SU-DHL-6 (cell line): ENCODE measurements around the gene AJAP1.

Experiments
- H2AFZ ChIP-seq: fragments of 200-600 bp; sonication (generic); 2 replicates; pipeline ENCODE4 v1.6.1; 2014; ENCODE audit warnings: low read depth, mild to moderate bottlenecking, moderate library complexity, mixed read lengths, antibody characterized with exemption, low read length; ENCODE audit not compliant: severe bottlenecking
- H3F3A ChIP-seq: fragments of 200-600 bp; shearing (Covaris generic); 2 replicates; pipeline ENCODE4 v1.6.0; 2016; ENCODE audit warnings: antibody characterized with exemption, mild to moderate bottlenecking; ENCODE audit not compliant: insufficient read depth
- H3K27ac ChIP-seq: fragments of 200-600 bp; sonication (generic); 2 replicates; pipeline ENCODE4 v1.5.1; 2016; ENCODE audit warnings: low read depth, mild to moderate bottlenecking, low read length, moderate library complexity, mixed read lengths
- H3K27me3 ChIP-seq: fragments of 200-600 bp; sonication (generic), shearing (Covaris generic); 2 replicates; pipeline ENCODE4 v1.6.0; 2014; ENCODE audit warnings: mild to moderate bottlenecking, low read length
- H3K36me3 ChIP-seq: fragments of 200-600 bp; sonication (generic); 2 replicates; pipeline ENCODE4 v1.6.1; 2014; ENCODE audit warnings: mild to moderate bottlenecking, low read length, mixed read lengths
- H3K4me2 ChIP-seq: fragments of 300-600, 200-600 bp; shearing (Covaris generic), sonication (generic); 2 replicates; pipeline ENCODE4 v1.6.0; 2014; ENCODE audit warnings: low read length, low read depth, mild to moderate bottlenecking; ENCODE audit not compliant: poor library complexity, severe bottlenecking
- H3K4me3 ChIP-seq: fragments of 200-600 bp; sonication (generic); 2 replicates; pipeline ENCODE4 v1.5.1; 2014; ENCODE audit warnings: antibody characterized with exemption, low read length, mild to moderate bottlenecking, mixed read lengths; ENCODE audit not compliant: insufficient read depth, poor library complexity, severe bottlenecking
- H3K79me2 ChIP-seq: fragments of 200-600 bp; sonication (generic); 2 replicates; pipeline ENCODE4 v1.6.1; 2014; ENCODE audit warnings: mild to moderate bottlenecking, low read length, moderate library complexity; ENCODE audit not compliant: insufficient read depth
- H3K9ac ChIP-seq: fragments of 200-600 bp; sonication (generic); 2 replicates; pipeline ENCODE4 v1.7.0; 2014; ENCODE audit warnings: mild to moderate bottlenecking, low read length
- H3K9me2 ChIP-seq: fragments of 200-600 bp; sonication (generic); replicated peaks from 2 replicates; pipeline ENCODE4 v1.6.1; 2014; ENCODE audit warnings: low read length; ENCODE audit not compliant: insufficient read depth
- H3K9me3 ChIP-seq: fragments of 200-600 bp; sonication (generic); 2 replicates; pipeline ENCODE4 v1.6.1; 2014; ENCODE audit warnings: low read length, mixed read lengths; ENCODE audit not compliant: insufficient read depth
- H4K20me1 ChIP-seq: fragments of 200-600 bp; sonication (generic); 2 replicates; pipeline ENCODE4 v1.6.1; 2014; ENCODE audit warnings: low read depth, mild to moderate bottlenecking, antibody characterized with exemption, low read length, moderate library complexity, mixed read lengths
- EZH2phosphoT487 ChIP-seq: fragments of 200-600 bp; sonication (generic), shearing (Covaris generic); conservative IDR thresholded peaks from 2 replicates; pipeline ENCODE4 v1.6.1; 2018; ENCODE audit warnings: mild to moderate bottlenecking, antibody characterized with exemption, low read length, moderate library complexity, mixed read lengths
- TF ChIP-seq, protein P1 (sequence below): fragments of 200-600 bp; sonication (generic); IDR thresholded peaks from one replicate; pipeline ENCODE4 v1.5.1; 2017; ENCODE audit warnings: antibody characterized with exemption, mild to moderate bottlenecking, low read length, moderate library complexity; ENCODE audit not compliant: insufficient read depth, poor library complexity, severe bottlenecking

The AJAP1 gene

DNA sequence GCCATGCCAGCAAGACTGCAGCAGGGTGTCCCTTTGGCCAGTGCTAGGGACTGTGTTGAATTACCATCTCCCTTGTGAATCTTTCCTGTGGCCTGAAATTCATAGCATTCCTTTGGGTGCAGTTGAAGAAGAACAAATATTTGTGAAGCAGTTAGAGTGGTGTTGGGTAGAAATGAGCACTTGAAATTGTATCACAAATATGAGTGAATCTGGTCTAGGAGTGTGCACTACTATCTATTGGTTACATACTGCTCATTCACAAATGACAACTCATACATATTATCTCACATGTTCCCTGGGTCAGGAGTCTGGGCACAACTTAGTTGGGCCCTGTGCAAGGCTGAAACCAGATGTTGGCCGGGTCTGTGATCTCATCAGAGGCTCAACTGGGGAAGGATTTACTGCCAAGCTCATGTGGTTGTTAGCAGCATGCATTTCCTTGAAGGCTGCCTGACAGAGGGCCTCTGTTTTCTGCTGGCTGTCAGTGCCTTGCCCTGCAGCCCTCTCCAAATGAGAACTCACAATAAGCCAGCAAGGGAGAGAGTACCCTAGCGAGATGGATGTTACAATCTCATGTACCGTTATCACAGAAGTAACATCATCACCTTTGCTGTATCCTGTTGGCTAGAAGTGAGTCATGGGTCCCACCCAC is 23.8 kb downstream of the AJAP1 start:
- Histone ChIP-seq H3K9me3 (no peaks in the 10 kb centered on the region), H3K9me2 (no peaks in the 10 kb centered on the region), H4K20me1 (no peaks in the 10 kb centered on the region), H3K79me2 (no peaks in the 10 kb centered on the region), H3F3A (no peaks in the 10 kb centered on the region), H3K9ac (no peak overlapping the region), H3K36me3 (no peaks in the 10 kb centered on the region), H3K27ac (no peak overlapping the region), H3K4me3 (no peak overlapping the region), H3K27me3 (no peaks in the 10 kb centered on the region), H2AFZ (no peak overlapping the region), H3K4me2 (no peak overlapping the region)
- TF ChIP-seq EZH2phosphoT487, result no peak
- TF ChIP-seq, protein P1, sequence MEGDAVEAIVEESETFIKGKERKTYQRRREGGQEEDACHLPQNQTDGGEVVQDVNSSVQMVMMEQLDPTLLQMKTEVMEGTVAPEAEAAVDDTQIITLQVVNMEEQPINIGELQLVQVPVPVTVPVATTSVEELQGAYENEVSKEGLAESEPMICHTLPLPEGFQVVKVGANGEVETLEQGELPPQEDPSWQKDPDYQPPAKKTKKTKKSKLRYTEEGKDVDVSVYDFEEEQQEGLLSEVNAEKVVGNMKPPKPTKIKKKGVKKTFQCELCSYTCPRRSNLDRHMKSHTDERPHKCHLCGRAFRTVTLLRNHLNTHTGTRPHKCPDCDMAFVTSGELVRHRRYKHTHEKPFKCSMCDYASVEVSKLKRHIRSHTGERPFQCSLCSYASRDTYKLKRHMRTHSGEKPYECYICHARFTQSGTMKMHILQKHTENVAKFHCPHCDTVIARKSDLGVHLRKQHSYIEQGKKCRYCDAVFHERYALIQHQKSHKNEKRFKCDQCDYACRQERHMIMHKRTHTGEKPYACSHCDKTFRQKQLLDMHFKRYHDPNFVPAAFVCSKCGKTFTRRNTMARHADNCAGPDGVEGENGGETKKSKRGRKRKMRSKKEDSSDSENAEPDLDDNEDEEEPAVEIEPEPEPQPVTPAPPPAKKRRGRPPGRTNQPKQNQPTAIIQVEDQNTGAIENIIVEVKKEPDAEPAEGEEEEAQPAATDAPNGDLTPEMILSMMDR, result no peak

DNA sequence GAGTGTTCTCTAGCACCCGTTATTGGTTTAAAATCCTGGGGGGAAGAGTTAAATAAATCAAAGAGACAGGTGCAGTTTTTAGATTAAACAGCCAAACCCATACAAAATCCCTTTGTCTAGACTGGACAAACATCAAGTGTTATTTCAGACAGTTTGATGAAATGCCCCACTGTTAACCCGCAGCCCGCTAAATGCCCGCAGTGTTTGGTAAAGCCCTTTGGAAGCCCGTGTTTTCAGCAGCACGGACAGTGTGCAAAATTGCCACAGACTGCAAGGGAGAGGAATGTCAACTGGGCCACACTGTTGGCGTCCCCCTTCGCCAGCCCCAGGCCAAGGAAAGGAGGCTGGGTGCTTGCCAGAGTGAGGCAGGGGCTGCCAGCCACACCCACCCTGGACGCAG is 26.6 kb downstream of the AJAP1 start:
- no peaks in the 10 kb centered on the region for H3K36me3 ChIP-seq
- H3K9ac ChIP-seq, result no peak overlapping the region

DNA sequence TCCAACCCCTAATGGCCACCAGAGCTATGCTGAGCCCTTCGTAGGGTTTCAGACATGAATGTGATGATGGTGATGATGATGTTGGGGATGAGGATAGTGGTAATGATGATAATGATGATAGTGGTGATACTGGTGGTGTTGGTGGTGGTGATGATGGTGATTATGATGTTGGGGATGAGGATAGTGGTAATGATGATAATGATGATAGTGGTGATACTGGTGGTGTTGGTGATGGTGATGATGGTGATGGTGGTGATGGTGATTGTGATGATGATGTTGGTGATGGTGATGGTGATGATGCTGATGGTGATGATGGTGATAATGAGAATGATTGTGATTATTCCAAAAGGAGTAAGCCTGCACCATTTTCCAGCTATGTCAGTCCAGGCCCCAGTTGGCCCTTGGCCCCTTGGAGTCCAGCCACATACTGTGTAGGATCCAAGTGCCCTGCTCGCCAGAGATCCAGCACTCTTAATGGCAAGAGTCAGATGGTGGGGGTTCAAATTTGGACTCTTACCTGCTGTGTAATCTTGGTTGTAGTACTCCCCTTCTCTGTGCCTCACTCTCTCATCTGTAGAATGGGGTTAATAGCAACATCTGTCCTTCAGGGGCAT is 28.3 kb downstream of the AJAP1 start:
- Histone ChIP-seq H3K27ac (no peak overlapping the region), H3K36me3 (no peaks in the 10 kb centered on the region), H3K4me2 (no peak overlapping the region), H3F3A (no peaks in the 10 kb centered on the region), H3K9me2 (no peaks in the 10 kb centered on the region), H3K79me2 (no peaks in the 10 kb centered on the region), H2AFZ (no peak overlapping the region), H3K27me3 (no peaks in the 10 kb centered on the region), H3K4me3 (no peak overlapping the region), H3K9ac (no peak overlapping the region), H4K20me1 (no peaks in the 10 kb centered on the region), H3K9me3 (no peaks in the 10 kb centered on the region)
- TF ChIP-seq, protein P1, result no peak
- no peak for TF ChIP-seq EZH2phosphoT487

More for the DNA sequence above, 26.6 kb downstream of the AJAP1 start:
- Histone ChIP-seq H3K9me2 (no peaks in the 10 kb centered on the region), H3K79me2 (no peaks in the 10 kb centered on the region), H4K20me1 (no peaks in the 10 kb centered on the region), H3F3A (no peaks in the 10 kb centered on the region), H2AFZ (no peak overlapping the region), H3K4me2 (no peak overlapping the region), H3K27ac (no peak overlapping the region), H3K9me3 (no peaks in the 10 kb centered on the region), H3K4me3 (no peak overlapping the region), H3K27me3 (no peaks in the 10 kb centered on the region)
- TF ChIP-seq EZH2phosphoT487, result no peak
- TF ChIP-seq, protein P1, result no peak
